Measurements from ENCODE around the gene OTOR. TPM values are rescaled to one million over a fixed set of nuclear protein-coding genes. Genes with fewer than 3 reads are reported as not detected.

Gene OTOR, protein sequence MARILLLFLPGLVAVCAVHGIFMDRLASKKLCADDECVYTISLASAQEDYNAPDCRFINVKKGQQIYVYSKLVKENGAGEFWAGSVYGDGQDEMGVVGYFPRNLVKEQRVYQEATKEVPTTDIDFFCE
- total RNA-seq: not detected in 2 replicates

DNA sequence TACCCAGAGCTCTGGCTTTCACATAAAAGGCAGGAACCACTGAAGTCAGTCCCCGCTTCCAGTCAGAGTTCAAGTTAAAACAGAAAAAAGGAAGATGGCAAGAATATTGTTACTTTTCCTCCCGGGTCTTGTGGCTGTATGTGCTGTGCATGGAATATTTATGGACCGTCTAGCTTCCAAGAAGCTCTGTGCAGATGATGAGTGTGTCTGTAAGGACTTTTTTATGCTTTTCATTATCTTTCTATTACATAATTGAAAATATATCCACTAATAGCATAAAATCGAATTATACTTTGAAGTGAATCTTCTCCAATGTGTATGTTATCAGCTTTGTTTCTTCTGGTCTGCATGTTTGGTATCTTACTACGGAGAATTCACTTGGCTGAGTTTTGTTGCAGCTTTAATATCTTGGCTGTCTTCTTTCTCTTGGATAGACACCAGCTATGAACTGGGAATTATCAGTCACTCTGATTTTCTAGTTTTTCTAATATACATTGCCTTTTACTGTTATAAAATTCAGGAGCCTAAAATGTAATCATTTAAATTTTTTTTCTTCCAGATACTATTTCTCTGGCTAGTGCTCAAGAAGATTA, at the start of gene OTOR:
Gene OTOR, plus strand, starts transcription at position 51 of the 593 bp plus-strand sequence. Its CDS starts 44 bp downstream, at position 95.

DNA sequence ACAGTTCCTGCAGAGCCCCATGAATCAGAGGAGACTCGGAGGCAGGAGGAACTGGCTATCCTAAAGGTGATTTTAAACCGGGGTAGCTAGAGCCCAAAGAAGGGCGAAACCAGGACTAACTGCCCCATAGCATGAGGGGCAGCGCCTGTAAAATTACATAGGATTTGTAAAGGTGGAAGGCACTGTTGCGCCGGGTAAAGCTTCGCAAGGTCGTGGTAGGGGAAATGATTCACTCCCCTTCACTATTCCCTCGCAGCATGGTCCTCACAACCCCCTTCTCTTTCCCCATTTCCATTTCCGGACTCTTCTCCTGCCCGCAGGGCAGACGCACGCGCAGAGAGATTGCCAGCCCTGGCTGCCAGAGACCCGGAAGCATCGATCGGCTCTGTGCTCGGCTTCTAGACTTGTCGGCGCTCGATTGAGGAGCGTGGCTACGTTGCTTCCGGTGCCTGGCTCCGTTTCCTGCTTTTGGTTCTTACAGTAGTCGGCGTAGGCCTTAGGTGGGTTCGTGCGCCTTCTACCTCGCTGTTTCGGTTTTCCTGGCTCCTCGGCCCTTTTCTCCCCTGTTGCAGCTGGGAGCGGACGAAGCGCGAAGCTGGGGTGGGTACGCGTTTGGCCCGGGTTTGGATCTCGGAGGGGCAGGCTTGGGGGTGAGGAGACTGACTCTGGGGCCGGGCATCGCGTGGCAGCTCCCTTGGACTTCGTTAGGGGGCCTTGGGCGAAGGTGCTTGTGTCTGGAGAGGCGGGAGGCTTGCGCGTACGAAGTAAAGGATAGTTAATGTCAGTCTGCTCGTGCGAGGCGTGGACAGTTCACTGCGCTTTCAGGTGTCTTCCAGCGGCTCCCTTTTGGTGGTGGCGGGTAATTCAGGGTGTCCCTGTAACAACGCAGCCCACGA, 18.3 kb upstream of the OTOR start, which contains the start of gene SNRPB2:
Gene SNRPB2, plus strand, starts transcription at position 462 of the 896 bp plus-strand sequence. CDS start 1,677 bp downstream, outside the sequence.

Other genes starting within 250 kb of the OTOR start
- gene KIF16B, start 174.9 kb upstream of the OTOR start, total RNA-seq: 7.1 and 10.3 TPM in 2 replicates
- 25.1 and 45.4 TPM in 2 replicates for gene SNRPB2, start 18.3 kb upstream of the OTOR start, total RNA-seq